PC-9 (cell line): ENCODE data around the gene HSBP1. TPM values are rescaled to one million over a fixed set of nuclear protein-coding genes. Genes with fewer than 3 reads are reported as not detected.

ENCODE experiments used
- BruUV-seq: library from RNA; stranded (reverse); fragments of 400-500 nt; replicated peaks from 2 replicates; lab custom pipeline; 2021; lab: Mats Ljungman, UMichigan
- CTCF ChIA-PET: fragments of 300-600 bp; sonication (Branson Sonifier 250); formaldehyde crosslinking; loops from one replicate; lab custom pipeline; 2022; ENCODE audit warnings: antibody characterized with exemption; lab: Charles Lee
- POLR2A ChIA-PET: fragments of 300-600 bp; sonication (Branson Sonifier 250); formaldehyde crosslinking; loops from one replicate; lab custom pipeline; 2022; ENCODE audit warnings: antibody characterized with exemption; ENCODE audit not compliant: unreplicated experiment; lab: Charles Lee
- DNase-seq, 2 experiments: peaks; one replicate each; pipeline versions ENCODE4 v3.0.0 to v3.0.0-alpha.2; 2015 to 2022; ENCODE audit warnings: mixed read lengths in 1 of 2
- H2AFZ ChIP-seq: fragments of 200-600 bp; sonication (generic); 2 replicates; pipeline ENCODE4 v1.8.1; 2017; ENCODE audit warnings: antibody characterized with exemption
- H3F3A ChIP-seq: fragments of 200-600 bp; sonication (generic); 2 replicates; pipeline ENCODE4 v1.8.1; 2017; ENCODE audit warnings: antibody characterized with exemption, mild to moderate bottlenecking, low read depth; ENCODE audit not compliant: insufficient read depth
- H3K27ac ChIP-seq: fragments of 200-600 bp; sonication (generic); 2 replicates; pipeline ENCODE4 v1.6.1; 2016; ENCODE audit warnings: mixed run types
- H3K27me3 ChIP-seq: fragments of 200-600 bp; sonication (generic); 2 replicates; pipeline ENCODE4 v1.6.1; 2016; ENCODE audit warnings: low read depth, mixed run types; ENCODE audit not compliant: insufficient read depth
- H3K36me3 ChIP-seq: fragments of 200-600 bp; sonication (generic); 2 replicates; pipeline ENCODE4 v1.6.1; 2016; ENCODE audit warnings: low read depth, mixed run types
- H3K4me1 ChIP-seq: fragments of 200-600 bp; sonication (generic); replicated peaks from 2 replicates; pipeline ENCODE4 v1.6.1; 2016; ENCODE audit warnings: mixed run types; ENCODE audit not compliant: insufficient read depth
- H3K4me2 ChIP-seq: fragments of 200-600 bp; sonication (generic); 2 replicates; pipeline ENCODE4 v1.6.1; 2017; ENCODE audit warnings: mixed run types
- H3K4me3 ChIP-seq: fragments of 200-600 bp; sonication (generic); 2 replicates; pipeline ENCODE4 v1.6.1; 2016; ENCODE audit warnings: mixed run types
- H3K79me2 ChIP-seq: fragments of 200-600 bp; sonication (generic); 2 replicates; pipeline ENCODE4 v1.6.1; 2017; ENCODE audit warnings: low read depth, mixed run types
- H3K9me2 ChIP-seq: fragments of 200-600 bp; sonication (generic); 2 replicates; pipeline ENCODE4 v1.8.1; 2017; ENCODE audit warnings: mild to moderate bottlenecking; ENCODE audit not compliant: insufficient read depth
- H3K9me3 ChIP-seq: fragments of 200-600 bp; sonication (generic); 2 replicates; pipeline ENCODE4 v1.8.1; 2016; ENCODE audit warnings: low read depth; ENCODE audit not compliant: insufficient read depth
- H4K20me1 ChIP-seq: fragments of 200-600 bp; sonication (generic); 2 replicates; pipeline ENCODE4 v1.8.1; 2017; ENCODE audit not compliant: insufficient read depth
- CTCF ChIP-seq: fragments of 200-600 bp; sonication (generic); conservative IDR thresholded peaks from 2 replicates; pipeline ENCODE4 v1.6.1; 2017; ENCODE audit warnings: mixed run types, antibody characterized with exemption, mild to moderate bottlenecking, moderate library complexity
- EZH2 ChIP-seq: fragments of 200-600 bp; sonication (generic); IDR thresholded peaks from 2 replicates; pipeline ENCODE4 v1.8.0; 2017; ENCODE audit warnings: antibody characterized with exemption, low read depth
- intact Hi-C: fragments of 100-400 bp; cut with micrococcal nuclease; formaldehyde crosslinking; loops from one replicate; pipeline ENCODE4 v1.10.0; 2022; ENCODE audit not compliant: unreplicated experiment
- total RNA-seq: library from RNA; stranded (reverse); gene quantifications from 2 replicates; pipeline ENCODE4 v1.2.3, GENCODE V29; 2021

Gene HSBP1
- total RNA-seq, 1 experiment from 2014 or later = 130 TPM

- ChIA-PET POLR2A (no interaction called here), CTCF (no interaction called here)
- Histone ChIP-seq H3K4me2 (no peak overlapping the region), H3K36me3 (no peaks in the 10 kb centered on the region), H3K4me1 (no peaks in the 10 kb centered on the region), H3F3A (no peaks in the 10 kb centered on the region), H4K20me1 (no peaks in the 10 kb centered on the region), H3K27me3 (peaks cover 99% of the 10 kb centered on the region), H3K79me2 (no peaks in the 10 kb centered on the region), H3K9me3 (no peaks in the 10 kb centered on the region), H2AFZ (no peak overlapping the region), H3K27ac (no peak overlapping the region), H3K9me2 (no peaks in the 10 kb centered on the region), H3K4me3 (no peak overlapping the region)
- BruUV-seq = no TSS peak
- DNase-seq = no peak
- intact Hi-C loops = no loop called here
- TF ChIP-seq CTCF (no peak), EZH2 (no peak)
Measured at GRCh38 chr16:83851473-83851872, 43.7 kb downstream of the HSBP1 start.

- Histone ChIP-seq H3K9me3 (no peaks in the 10 kb centered on the region), H3K4me3 (no peak overlapping the region), H3K27me3 (peaks cover 97% of the 10 kb centered on the region), H3K4me1 (no peaks in the 10 kb centered on the region), H3K27ac (no peak overlapping the region), H2AFZ (no peak overlapping the region), H3K79me2 (no peaks in the 10 kb centered on the region), H3K4me2 (no peak overlapping the region), H3F3A (no peaks in the 10 kb centered on the region), H4K20me1 (no peaks in the 10 kb centered on the region), H3K9me2 (no peaks in the 10 kb centered on the region), H3K36me3 (no peaks in the 10 kb centered on the region)
- TF ChIP-seq EZH2 (no peak), CTCF (no peak)
- ChIA-PET CTCF (no interaction called here), POLR2A (no interaction called here)
- intact Hi-C loops = no loop called here
- no TSS peak for BruUV-seq
- DNase-seq = no peak
Measured at GRCh38 chr16:83852774-83853173, 45.0 kb downstream of the HSBP1 start.

GRCh38 chr16:83853834-83854233 lies 46.1 kb downstream of the HSBP1 start:
- peaks cover 97% of the 10 kb centered on the region for H3K27me3 ChIP-seq
- H3K79me2 ChIP-seq = no peaks in the 10 kb centered on the region
- H3K36me3 ChIP-seq = no peaks in the 10 kb centered on the region
- no peaks in the 10 kb centered on the region for H3K9me3 ChIP-seq
- H3K27ac ChIP-seq = no peak overlapping the region
- H3K4me3 ChIP-seq = no peak overlapping the region
- intact Hi-C loops = no loop called here
- H4K20me1 ChIP-seq = no peaks in the 10 kb centered on the region
- H3K4me2 ChIP-seq = no peak overlapping the region
- no peaks in the 10 kb centered on the region for H3K4me1 ChIP-seq
- TF ChIP-seq EZH2 = no peak
- TF ChIP-seq CTCF = no peak
- no peak overlapping the region for H2AFZ ChIP-seq
- BruUV-seq = no TSS peak
- DNase-seq = no peak
- ChIA-PET CTCF (no interaction called here), POLR2A (no interaction called here)
- no peaks in the 10 kb centered on the region for H3F3A ChIP-seq
- H3K9me2 ChIP-seq = no peaks in the 10 kb centered on the region
